OCI-LY7 (cell line): Measurements from ENCODE around the gene TGFBR2. TPM values are rescaled to one million over a fixed set of nuclear protein-coding genes. Genes with fewer than 3 reads are reported as not detected.
A peak's percentile ranks its signal among the peaks of the same experiment; 100 is the strongest.

ENCODE experiments used
- BruUV-seq: library from RNA; stranded (reverse); fragments of 400-500 nt; replicated peaks from 2 replicates; lab custom pipeline; 2021; lab: Mats Ljungman, UMichigan
- CTCF ChIA-PET: fragments of 300-600 bp; sonication (Branson Sonifier 250); formaldehyde crosslinking; loops from one replicate; lab custom pipeline; 2022; ENCODE audit warnings: antibody characterized with exemption; ENCODE audit not compliant: unreplicated experiment; lab: Charles Lee
- POLR2A ChIA-PET: fragments of 300-600 bp; sonication (Branson Sonifier 250); formaldehyde crosslinking; loops from one replicate; lab custom pipeline; 2022; ENCODE audit warnings: antibody characterized with exemption; lab: Charles Lee
- DNase-seq: peaks from one replicate; pipeline ENCODE4 v3.0.0-alpha.2; 2015; ENCODE audit warnings: low spot score
- H2AFZ ChIP-seq: fragments of 200-600 bp; sonication (generic), shearing (Covaris generic); 2 replicates; pipeline ENCODE4 v1.6.1; 2014; ENCODE audit warnings: mild to moderate bottlenecking, antibody characterized with exemption, low read length, moderate library complexity
- H3K27ac ChIP-seq: fragments of 200-600 bp; sonication (generic); 2 replicates; pipeline ENCODE4 v1.5.1; 2014; ENCODE audit warnings: mixed run types, low read depth, mild to moderate bottlenecking, moderate library complexity, low read length, inconsistent platforms; ENCODE audit not compliant: poor library complexity, severe bottlenecking
- H3K36me3 ChIP-seq: fragments of 200-600 bp; sonication (generic); 2 replicates; pipeline ENCODE4 v1.6.1; 2014; ENCODE audit warnings: mild to moderate bottlenecking, antibody characterized with exemption, low read length, moderate library complexity, mixed read lengths; ENCODE audit not compliant: insufficient read depth
- H3K4me1 ChIP-seq: fragments of 200-600 bp; sonication (generic); 2 replicates; pipeline ENCODE4 v1.5.1; 2014; ENCODE audit warnings: mild to moderate bottlenecking, low read length; ENCODE audit not compliant: insufficient read depth, poor library complexity, severe bottlenecking
- H3K4me2 ChIP-seq: fragments of 200-600 bp; sonication (generic); 2 replicates; pipeline ENCODE4 v1.6.1; 2014; ENCODE audit warnings: mild to moderate bottlenecking, low read length
- H3K4me3 ChIP-seq: fragments of 200-600 bp; sonication (generic); 2 replicates; pipeline ENCODE4 v1.5.1; 2014; ENCODE audit warnings: mild to moderate bottlenecking, low read depth, low read length; ENCODE audit not compliant: poor library complexity, severe bottlenecking
- H3K79me2 ChIP-seq: fragments of 200-600 bp; sonication (generic); 2 replicates; pipeline ENCODE4 v1.6.1; 2016; ENCODE audit warnings: low read depth, mild to moderate bottlenecking, low read length, moderate library complexity, mixed read lengths; ENCODE audit not compliant: insufficient read depth
- H3K9me2 ChIP-seq: fragments of 200-600 bp; sonication (generic); 2 replicates; pipeline ENCODE4 v1.6.1; 2016; ENCODE audit warnings: mild to moderate bottlenecking, low read length, mixed read lengths; ENCODE audit not compliant: insufficient read depth
- H3K9me3 ChIP-seq: fragments of 200-600 bp; sonication (generic); 2 replicates; pipeline ENCODE4 v1.6.1; 2014; ENCODE audit warnings: mild to moderate bottlenecking, mixed run types, low read length, mixed read lengths
- H4K20me1 ChIP-seq: fragments of 200-600 bp; sonication (generic); 2 replicates; pipeline ENCODE4 v1.6.1; 2014; ENCODE audit warnings: mild to moderate bottlenecking, antibody characterized with exemption, low read length, moderate library complexity, mixed read lengths; ENCODE audit not compliant: insufficient read depth
- EZH2phosphoT487 ChIP-seq: fragments of 200-600 bp; sonication (generic); IDR thresholded peaks from 2 replicates; pipeline ENCODE4 v1.6.1; 2018; ENCODE audit warnings: low read depth, borderline replicate concordance, mild to moderate bottlenecking, mixed run types, antibody characterized with exemption, low read length, moderate library complexity, mixed read lengths
- intact Hi-C: fragments of 100-400 bp; cut with micrococcal nuclease; formaldehyde crosslinking; loops from one replicate; pipeline ENCODE4 v1.10.0; 2022; ENCODE audit not compliant: unreplicated experiment
- total RNA-seq, 2 experiments: library from RNA; depleted of rRNA in 1 of 2; stranded (reverse); fragments of >200 nt in 1 of 2; shearing (Covaris generic) in 1 of 2; gene quantifications; 2 replicates each; pipeline ENCODE4 v1.2.3, GENCODE V29; 2014 to 2022
- TF ChIP-seq, protein P1 (sequence below): fragments of 200-600 bp; sonication (generic); conservative IDR thresholded peaks from 2 replicates; pipeline ENCODE4 v1.5.1; 2014; ENCODE audit warnings: mild to moderate bottlenecking, antibody characterized with exemption, low read length, moderate library complexity, mixed read lengths

TGFBR2 gene
- total RNA-seq, 2 experiments from 2014 or later = 25.2 to 28.1 TPM

GRCh38 chr3:30628205-30628900 lies 22.0 kb downstream of the TGFBR2 start:
- peaks cover 96% of the 10 kb centered on the region for H3K79me2 ChIP-seq
- CTCF ChIA-PET = interaction anchor here (1.5 kb wide), 1 partner anchor 9 kb away, joined by 3 read pairs; no protein-coding TSS in a partner anchor
- peak overlapping the region; percentile 68 for H3K4me2 ChIP-seq
- H3K27ac ChIP-seq = peak overlapping the region; percentile 81
- no peaks in the 10 kb centered on the region for H3K9me2 ChIP-seq
- no peak overlapping the region; the same call in 1 of the 2 replicates for H2AFZ ChIP-seq
- no peak for TF ChIP-seq EZH2phosphoT487
- TF ChIP-seq, protein P1, sequence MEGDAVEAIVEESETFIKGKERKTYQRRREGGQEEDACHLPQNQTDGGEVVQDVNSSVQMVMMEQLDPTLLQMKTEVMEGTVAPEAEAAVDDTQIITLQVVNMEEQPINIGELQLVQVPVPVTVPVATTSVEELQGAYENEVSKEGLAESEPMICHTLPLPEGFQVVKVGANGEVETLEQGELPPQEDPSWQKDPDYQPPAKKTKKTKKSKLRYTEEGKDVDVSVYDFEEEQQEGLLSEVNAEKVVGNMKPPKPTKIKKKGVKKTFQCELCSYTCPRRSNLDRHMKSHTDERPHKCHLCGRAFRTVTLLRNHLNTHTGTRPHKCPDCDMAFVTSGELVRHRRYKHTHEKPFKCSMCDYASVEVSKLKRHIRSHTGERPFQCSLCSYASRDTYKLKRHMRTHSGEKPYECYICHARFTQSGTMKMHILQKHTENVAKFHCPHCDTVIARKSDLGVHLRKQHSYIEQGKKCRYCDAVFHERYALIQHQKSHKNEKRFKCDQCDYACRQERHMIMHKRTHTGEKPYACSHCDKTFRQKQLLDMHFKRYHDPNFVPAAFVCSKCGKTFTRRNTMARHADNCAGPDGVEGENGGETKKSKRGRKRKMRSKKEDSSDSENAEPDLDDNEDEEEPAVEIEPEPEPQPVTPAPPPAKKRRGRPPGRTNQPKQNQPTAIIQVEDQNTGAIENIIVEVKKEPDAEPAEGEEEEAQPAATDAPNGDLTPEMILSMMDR = no peak
- DNase-seq = no peak
- H3K9me3 ChIP-seq = no peaks in the 10 kb centered on the region
- peaks cover 99% of the 10 kb centered on the region for H3K4me1 ChIP-seq
- H3K4me3 ChIP-seq = peak overlapping the region; percentile 37
- POLR2A ChIA-PET = interaction anchor here (1.1 to 2.0 kb wide), 8 partner anchors 8 to 30 kb away, joined by 3 to 29 read pairs (median 8); partner anchors contain the start of gene TGFBR2
- H4K20me1 ChIP-seq = no peaks in the 10 kb centered on the region
- intact Hi-C loops = loop anchor here (1.0 to 2.0 kb wide), 2 partner anchors 22 to 65 kb away; partner anchors contain the start of gene TGFBR2
- H3K36me3 ChIP-seq = peaks cover 44% of the 10 kb centered on the region
- BruUV-seq = no TSS peak

GRCh38 chr3:30628901-30629590 lies 22.6 kb downstream of the TGFBR2 start:
- ChIA-PET POLR2A (interaction anchor here (0.6 to 2.0 kb wide), 9 partner anchors 9 to 1588 kb away, joined by 3 to 29 read pairs (median 7); partner anchors contain the start of gene TGFBR2), CTCF (interaction anchor here (1.5 kb wide), 1 partner anchor 9 kb away, joined by 3 read pairs; no protein-coding TSS in a partner anchor)
- TF ChIP-seq EZH2phosphoT487 = no peak
- TF ChIP-seq, protein P1 = peak; percentile 81
- peak overlapping the region; percentile 68 for H3K4me2 ChIP-seq
- no peaks in the 10 kb centered on the region for H4K20me1 ChIP-seq
- H3K36me3 ChIP-seq = peaks cover 37% of the 10 kb centered on the region
- no peak overlapping the region; the same call in 1 of the 2 replicates for H2AFZ ChIP-seq
- peak overlapping the region; percentile 37 for H3K4me3 ChIP-seq
- H3K9me3 ChIP-seq = no peaks in the 10 kb centered on the region
- peak overlapping the region; percentile 81 for H3K27ac ChIP-seq
- intact Hi-C loops = loop anchor here (1.0 to 2.0 kb wide), 2 partner anchors 22 to 64 kb away; partner anchors contain the start of gene TGFBR2
- peaks cover 96% of the 10 kb centered on the region for H3K79me2 ChIP-seq
- H3K4me1 ChIP-seq = peaks cover 99% of the 10 kb centered on the region
- no peaks in the 10 kb centered on the region for H3K9me2 ChIP-seq
- no TSS peak for BruUV-seq
- peak; percentile 75 for DNase-seq
